DND-41 (cell line): Measurements from ENCODE around the gene CYB5R2.

Experiments
- ATAC-seq: fragments of 200-7000 bp; cut with Tn5 transposase; 3 replicates; pipeline ENCODE4 v1.9.1; 2021; ENCODE audit warnings: low read depth; ENCODE audit not compliant: insufficient read depth
- DNase-seq: peaks from one replicate; pipeline ENCODE4 v3.0.0-alpha.2; 2020
- H2AFZ ChIP-seq: 2 replicates; pipeline ENCODE4 v1.6.0; 2012; ENCODE audit warnings: low read depth, low read length
- H3K27ac ChIP-seq: 2 replicates; pipeline ENCODE4 v1.5.1; 2012; ENCODE audit warnings: low read length, inconsistent platforms
- H3K27me3 ChIP-seq: fragments of 200-600 bp; sonication (generic); 2 replicates; pipeline ENCODE4 v1.6.0; 2012; ENCODE audit warnings: low read length, mild to moderate bottlenecking, inconsistent platforms; ENCODE audit not compliant: insufficient read depth, poor library complexity
- H3K36me3 ChIP-seq: 2 replicates; pipeline ENCODE4 v1.5.1; 2012; ENCODE audit warnings: low read length, inconsistent platforms; ENCODE audit not compliant: insufficient read depth
- H3K4me1 ChIP-seq: 2 replicates; pipeline ENCODE4 v1.5.1; 2012; ENCODE audit warnings: mild to moderate bottlenecking, low read length; ENCODE audit not compliant: insufficient read depth
- H3K4me2 ChIP-seq: 2 replicates; pipeline ENCODE4 v1.6.0; 2012; ENCODE audit warnings: mild to moderate bottlenecking, moderate library complexity, low read length, inconsistent platforms; ENCODE audit not compliant: insufficient read depth
- H3K4me3 ChIP-seq, 2 experiments: fragments of 200-600 bp in 1 of 2; shearing (Covaris generic) in 1 of 2; 2 replicates each; pipeline ENCODE4 v1.5.1; 2012 to 2016; ENCODE audit warnings: inconsistent platforms in 2 of 2, low read length in 2 of 2, mild to moderate bottlenecking in 2 of 2, low read depth in 1 of 2, moderate library complexity in 1 of 2
- H3K79me2 ChIP-seq: 2 replicates; pipeline ENCODE4 v1.6.0; 2012; ENCODE audit warnings: low read length, inconsistent platforms; ENCODE audit not compliant: insufficient read depth
- H3K9ac ChIP-seq: 2 replicates; pipeline ENCODE4 v1.6.0; 2012; ENCODE audit warnings: low read depth, mild to moderate bottlenecking, inconsistent platforms, low read length, moderate library complexity
- H3K9me3 ChIP-seq: 2 replicates; pipeline ENCODE4 v1.5.1; 2012; ENCODE audit warnings: low read length, moderate library complexity, mild to moderate bottlenecking, inconsistent platforms; ENCODE audit not compliant: insufficient read depth, severe bottlenecking
- H4K20me1 ChIP-seq: 2 replicates; pipeline ENCODE4 v1.6.0; 2012; ENCODE audit warnings: low read length; ENCODE audit not compliant: insufficient read depth
- CTCF ChIP-seq: IDR thresholded peaks from 2 replicates; pipeline ENCODE4 v1.5.1; 2012; ENCODE audit warnings: borderline replicate concordance, low read length, moderate library complexity, mild to moderate bottlenecking; ENCODE audit not compliant: poor library complexity, severe bottlenecking; ENCODE audit errors: extremely low read depth
- EZH2 ChIP-seq: IDR thresholded peaks from 3 replicates; pipeline ENCODE4 v1.6.1; 2012; ENCODE audit warnings: borderline replicate concordance, low read depth, mild to moderate bottlenecking, moderate library complexity, low read length, inconsistent platforms; ENCODE audit not compliant: severe bottlenecking

CYB5R2 gene

GRCh38 chr11:7628660-7629059 lies 44.6 kb downstream of the CYB5R2 start:
- Histone ChIP-seq H3K79me2 (no peaks in the 10 kb centered on the region), H3K4me3 (no peak overlapping the region), H3K4me1 (no peaks in the 10 kb centered on the region), H3K9me3 (no peaks in the 10 kb centered on the region), H3K4me2 (no peak overlapping the region), H4K20me1 (0 out of 2 replicates have a peak, but pooled peaks cover 2% of the 10 kb centered on the region), H3K36me3 (no peaks in the 10 kb centered on the region), H3K9ac (no peak overlapping the region), H3K27ac (no peak overlapping the region), H2AFZ (no peak overlapping the region), H3K27me3 (peaks cover 2% of the 10 kb centered on the region)
- no peak for ATAC-seq
- no peak for DNase-seq
- TF ChIP-seq EZH2 (no peak), CTCF (no peak)

GRCh38 chr11:7622721-7623120 lies 50.6 kb downstream of the CYB5R2 start:
- no peaks in the 10 kb centered on the region for H3K9me3 ChIP-seq
- ATAC-seq (no peak), DNase-seq (no peak)
- no peaks in the 10 kb centered on the region for H4K20me1 ChIP-seq
- no peak overlapping the region for H3K4me3 ChIP-seq
- no peaks in the 10 kb centered on the region for H3K4me1 ChIP-seq
- H3K79me2 ChIP-seq, result no peaks in the 10 kb centered on the region
- no peak overlapping the region for H3K27ac ChIP-seq
- no peaks in the 10 kb centered on the region for H3K36me3 ChIP-seq
- H2AFZ ChIP-seq, result no peak overlapping the region
- H3K4me2 ChIP-seq, result no peak overlapping the region
- H3K9ac ChIP-seq, result no peak overlapping the region
- TF ChIP-seq CTCF, result no peak
- no peak for TF ChIP-seq EZH2
- no peaks in the 10 kb centered on the region for H3K27me3 ChIP-seq

GRCh38 chr11:7621554-7621953 lies 51.7 kb downstream of the CYB5R2 start:
- Histone ChIP-seq H3K9me3 (no peaks in the 10 kb centered on the region), H3K79me2 (no peaks in the 10 kb centered on the region), H3K4me2 (no peak overlapping the region), H3K4me3 (no peak overlapping the region), H3K27me3 (no peaks in the 10 kb centered on the region), H2AFZ (no peak overlapping the region), H3K9ac (no peak overlapping the region), H3K36me3 (no peaks in the 10 kb centered on the region), H3K27ac (no peak overlapping the region), H4K20me1 (no peaks in the 10 kb centered on the region), H3K4me1 (no peaks in the 10 kb centered on the region)
- TF ChIP-seq EZH2, result no peak
- TF ChIP-seq CTCF, result no peak
- no peak for DNase-seq
- no peak for ATAC-seq

GRCh38 chr11:7621090-7621489 lies 52.2 kb downstream of the CYB5R2 start:
- H3K79me2 ChIP-seq, result no peaks in the 10 kb centered on the region
- H3K36me3 ChIP-seq, result no peaks in the 10 kb centered on the region
- DNase-seq (no peak), ATAC-seq (no peak)
- H3K9ac ChIP-seq, result no peak overlapping the region
- H3K9me3 ChIP-seq, result no peaks in the 10 kb centered on the region
- H3K4me3 ChIP-seq, result no peak overlapping the region
- no peaks in the 10 kb centered on the region for H3K4me1 ChIP-seq
- no peak overlapping the region for H3K4me2 ChIP-seq
- no peaks in the 10 kb centered on the region for H3K27me3 ChIP-seq
- no peak overlapping the region for H3K27ac ChIP-seq
- H4K20me1 ChIP-seq, result no peaks in the 10 kb centered on the region
- no peak overlapping the region for H2AFZ ChIP-seq
- TF ChIP-seq EZH2 (no peak), CTCF (no peak)
